ENCODE data around the gene MRPL9.

MRPL9 gene

DNA sequence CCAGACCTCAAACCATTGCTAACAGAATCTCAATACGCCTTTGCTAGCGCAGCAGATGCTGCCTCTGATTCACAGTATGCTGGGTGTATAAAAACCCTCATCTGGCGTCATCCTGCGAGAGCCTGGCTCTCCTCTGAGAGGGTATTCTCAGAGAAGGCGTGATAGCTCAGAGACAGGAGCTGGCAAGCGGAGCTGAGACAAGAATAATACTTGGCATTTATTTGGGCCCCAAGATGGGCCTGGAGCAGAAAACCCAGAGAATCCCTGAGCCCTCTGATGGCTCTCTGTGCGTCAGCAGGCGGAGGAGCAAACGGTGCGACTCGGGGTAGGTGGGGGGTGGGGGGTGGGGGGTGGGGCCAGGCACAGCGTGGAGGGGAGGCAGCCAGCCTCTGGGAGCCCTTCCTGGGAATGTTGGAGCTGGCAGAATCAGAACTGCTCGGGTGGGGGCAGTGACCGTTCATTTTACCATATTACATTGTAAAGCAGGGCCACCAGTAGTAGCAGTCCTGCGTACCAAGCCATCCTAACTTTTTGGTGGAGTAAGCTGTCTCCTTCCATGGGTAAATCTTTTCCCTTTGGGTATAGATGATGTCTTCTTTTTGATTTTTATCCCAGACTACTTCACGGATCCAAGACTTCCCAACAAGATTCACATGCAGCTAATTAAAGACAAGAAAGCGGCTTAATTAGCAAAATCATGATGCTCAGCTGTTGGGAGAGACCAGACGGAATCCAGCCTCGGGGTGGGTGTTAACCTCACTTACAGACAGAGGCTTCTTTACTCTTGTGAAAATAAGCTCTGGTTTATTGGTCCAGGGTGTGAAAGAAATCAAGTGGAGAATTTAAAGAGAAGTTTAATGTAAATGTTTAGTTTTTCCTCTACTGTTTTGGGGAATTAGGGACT lies 34.9 kb downstream of the MRPL9 start:
- DNase-seq, result peak; percentile 50
- H3K9me3 ChIP-seq, result no peaks in the 10 kb centered on the region
- H3K4me1 ChIP-seq, result peaks cover 10% of the 10 kb centered on the region
- no peaks in the 10 kb centered on the region for H3K27me3 ChIP-seq
- TF ChIP-seq, protein P1, sequence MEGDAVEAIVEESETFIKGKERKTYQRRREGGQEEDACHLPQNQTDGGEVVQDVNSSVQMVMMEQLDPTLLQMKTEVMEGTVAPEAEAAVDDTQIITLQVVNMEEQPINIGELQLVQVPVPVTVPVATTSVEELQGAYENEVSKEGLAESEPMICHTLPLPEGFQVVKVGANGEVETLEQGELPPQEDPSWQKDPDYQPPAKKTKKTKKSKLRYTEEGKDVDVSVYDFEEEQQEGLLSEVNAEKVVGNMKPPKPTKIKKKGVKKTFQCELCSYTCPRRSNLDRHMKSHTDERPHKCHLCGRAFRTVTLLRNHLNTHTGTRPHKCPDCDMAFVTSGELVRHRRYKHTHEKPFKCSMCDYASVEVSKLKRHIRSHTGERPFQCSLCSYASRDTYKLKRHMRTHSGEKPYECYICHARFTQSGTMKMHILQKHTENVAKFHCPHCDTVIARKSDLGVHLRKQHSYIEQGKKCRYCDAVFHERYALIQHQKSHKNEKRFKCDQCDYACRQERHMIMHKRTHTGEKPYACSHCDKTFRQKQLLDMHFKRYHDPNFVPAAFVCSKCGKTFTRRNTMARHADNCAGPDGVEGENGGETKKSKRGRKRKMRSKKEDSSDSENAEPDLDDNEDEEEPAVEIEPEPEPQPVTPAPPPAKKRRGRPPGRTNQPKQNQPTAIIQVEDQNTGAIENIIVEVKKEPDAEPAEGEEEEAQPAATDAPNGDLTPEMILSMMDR (IDR thresholded peaks at IDR 0.05; ENCODE audit: low read depth, low read length), result no peak
- no peaks in the 10 kb centered on the region for H3K36me3 ChIP-seq
- H3K4me3 ChIP-seq (ENCODE audit: low read depth, low read length), result peak overlapping the region; percentile 37

DNA sequence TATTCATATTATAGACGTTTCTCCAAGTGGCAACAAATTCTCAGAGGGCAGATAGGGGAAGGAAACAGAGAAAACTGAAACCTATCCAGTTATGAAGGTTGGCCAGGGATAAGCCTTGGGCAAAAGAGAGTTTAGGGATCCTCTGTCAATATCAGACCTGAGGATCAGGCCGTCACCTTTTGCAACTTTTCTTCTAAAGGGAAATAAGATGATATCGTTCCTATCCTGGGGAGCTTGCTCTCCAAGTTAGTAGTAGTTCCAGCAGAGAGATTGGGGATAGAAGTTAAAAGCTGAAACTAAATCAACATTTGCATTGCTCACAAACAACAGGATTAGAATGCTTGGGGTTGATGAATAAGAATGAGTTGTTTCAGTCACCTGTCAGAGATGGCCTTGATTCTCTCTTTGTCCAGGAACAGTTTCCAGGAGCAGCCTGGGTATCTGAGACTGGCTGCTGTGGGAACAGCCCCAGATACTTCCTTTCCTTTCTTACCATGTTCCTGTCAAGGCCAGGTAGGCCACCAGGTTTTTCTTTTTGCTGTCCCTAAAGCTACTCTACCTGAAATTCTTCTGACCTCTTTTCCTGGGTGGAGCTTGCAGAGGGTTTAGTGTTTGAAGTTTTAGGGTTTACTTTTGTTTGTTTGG lies 39.4 kb downstream of the MRPL9 start:
- TF ChIP-seq, protein P1 (IDR thresholded peaks at IDR 0.05; ENCODE audit: low read depth, low read length), result no peak
- no peak overlapping the region for H3K4me3 ChIP-seq (ENCODE audit: low read depth, low read length)
- H3K9me3 ChIP-seq, result no peaks in the 10 kb centered on the region; the same call in 1 of the 2 replicates
- DNase-seq, result no peak
- no peaks in the 10 kb centered on the region for H3K36me3 ChIP-seq
- H3K4me1 ChIP-seq, result peaks cover 20% of the 10 kb centered on the region
- no peaks in the 10 kb centered on the region for H3K27me3 ChIP-seq

DNA sequence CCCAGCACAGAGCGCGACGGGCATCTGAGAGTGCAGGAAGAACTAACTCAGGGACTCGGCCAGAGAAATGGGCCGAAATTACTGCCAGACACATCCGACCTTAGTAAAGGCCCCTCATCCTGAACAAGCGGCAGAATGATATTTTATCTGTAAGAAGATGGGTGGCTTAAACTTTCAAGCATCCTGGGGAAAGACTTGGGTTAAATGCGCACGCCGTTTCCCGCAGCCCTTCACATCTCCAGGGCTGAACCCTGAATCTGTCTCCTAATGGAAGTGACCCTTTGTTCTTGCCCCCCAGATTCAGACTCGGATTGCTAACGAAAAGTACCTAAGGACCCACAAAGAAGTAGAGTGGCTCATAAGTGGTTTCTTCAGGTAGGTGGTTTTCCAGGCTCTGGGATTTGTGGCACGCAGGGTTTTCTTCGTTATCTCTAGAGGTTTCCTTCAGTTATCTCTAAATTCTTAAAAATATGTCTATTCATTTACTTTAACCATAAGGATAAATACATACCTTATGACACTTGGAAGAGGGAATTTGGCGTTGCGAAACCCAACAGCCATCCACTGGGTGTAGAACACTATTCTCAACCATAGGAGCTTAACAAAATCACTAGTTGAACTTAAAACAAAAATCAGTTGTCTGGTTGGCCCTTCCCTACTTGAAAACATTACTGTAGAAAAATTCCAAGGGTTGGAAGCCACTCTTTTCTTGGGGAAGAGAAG lies 41.3 kb downstream of the MRPL9 start:
- Histone ChIP-seq H3K27me3 (no peaks in the 10 kb centered on the region), H3K4me3 (ENCODE audit: low read depth, low read length) (peak overlapping the region; percentile 61)

DNA sequence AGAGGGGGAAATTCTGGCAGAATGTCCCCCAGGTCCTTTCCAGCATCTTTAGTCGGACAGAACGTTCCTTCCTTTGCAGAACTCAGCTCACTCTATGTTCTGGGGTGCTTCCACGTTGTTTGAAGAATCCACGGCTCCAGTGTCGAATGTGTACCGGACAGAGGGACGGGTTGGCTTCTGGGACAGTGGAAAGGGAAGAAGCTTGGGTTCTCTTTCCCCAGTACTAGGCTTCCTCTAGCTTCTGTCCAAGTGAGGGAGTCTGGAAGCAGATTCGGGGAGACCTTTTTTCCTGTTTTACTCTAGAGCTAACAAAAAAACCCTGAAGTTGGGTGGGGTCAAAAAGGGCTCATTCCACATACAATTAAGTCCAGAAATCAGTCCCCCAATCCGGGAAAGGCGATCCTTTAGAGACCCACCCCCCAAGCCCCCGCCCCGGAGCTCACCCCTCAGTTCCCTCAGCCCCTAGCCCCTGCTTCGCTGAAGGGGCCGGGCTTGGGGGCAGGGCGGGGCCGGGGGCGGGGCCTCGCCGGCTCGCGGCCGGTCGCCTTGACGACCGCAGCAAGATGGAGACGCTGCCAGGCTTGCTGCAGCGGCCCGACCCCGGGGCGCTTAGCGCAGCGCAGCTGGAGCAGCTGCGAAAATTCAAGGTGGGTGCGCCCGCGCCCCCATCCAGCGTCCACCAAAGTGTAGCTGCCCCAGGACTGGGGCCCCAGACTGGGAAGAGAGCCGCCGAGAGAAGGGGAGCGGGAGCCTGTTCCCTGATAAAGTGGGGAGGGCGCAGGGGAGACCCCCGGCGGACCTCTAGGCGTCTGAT lies 42.1 kb downstream of the MRPL9 start, which contains the start of gene RIIAD1:
TSS of gene RIIAD1 (plus strand) at position 549 of the 814 bp plus-strand sequence. CDS start at position 564, 15 bp downstream.
- Histone ChIP-seq H3K9me3 (no peaks in the 10 kb centered on the region; the same call in 1 of the 2 replicates), H3K27me3 (no peaks in the 10 kb centered on the region), H3K4me3 (ENCODE audit: low read depth, low read length) (peak within 1 kb of the TSS; percentile 61), H3K36me3 (no peaks in the 10 kb centered on the region), H3K4me1 (peaks cover 31% of the 10 kb centered on the region)
- peak; percentile 67 for DNase-seq
- TF ChIP-seq, protein P1 (IDR thresholded peaks at IDR 0.05; ENCODE audit: low read depth, low read length), result no peak

More for the DNA sequence above, 41.3 kb downstream of the MRPL9 start:
- H3K36me3 ChIP-seq, result no peaks in the 10 kb centered on the region
- TF ChIP-seq, protein P1 (IDR thresholded peaks at IDR 0.05; ENCODE audit: low read depth, low read length), result no peak
- peaks cover 30% of the 10 kb centered on the region for H3K4me1 ChIP-seq
- H3K9me3 ChIP-seq, result no peaks in the 10 kb centered on the region; the same call in 1 of the 2 replicates
- DNase-seq, result no peak

DNA sequence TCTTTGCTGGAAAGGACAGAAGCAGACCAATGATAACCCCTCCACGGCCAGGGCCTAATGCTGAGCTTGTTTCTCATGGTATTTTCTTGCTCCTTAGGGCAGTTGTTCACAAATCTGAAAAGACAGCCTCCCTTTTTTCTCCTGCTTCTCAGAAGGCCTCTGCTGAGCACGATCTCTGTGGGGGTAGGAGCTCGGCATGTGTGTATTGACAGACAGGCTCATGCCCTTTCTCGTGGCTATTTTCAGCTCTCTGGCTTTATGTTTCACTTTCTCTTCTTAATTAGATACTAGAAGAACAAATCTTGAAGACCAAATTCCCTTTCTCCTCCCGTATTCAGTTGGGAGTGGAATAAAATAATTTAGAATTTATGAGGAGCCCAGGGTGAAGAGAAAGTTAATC lies 42.7 kb downstream of the MRPL9 start:
- DNase-seq, result no peak
- TF ChIP-seq, protein P1 (IDR thresholded peaks at IDR 0.05; ENCODE audit: low read depth, low read length), result no peak
- peak overlapping the region; percentile 61; the same call in 1 of the 2 replicates for H3K4me3 ChIP-seq (ENCODE audit: low read depth, low read length)
- no peaks in the 10 kb centered on the region for H3K36me3 ChIP-seq
- no peaks in the 10 kb centered on the region for H3K27me3 ChIP-seq
- no peaks in the 10 kb centered on the region; the same call in 1 of the 2 replicates for H3K9me3 ChIP-seq
- H3K4me1 ChIP-seq, result peaks cover 37% of the 10 kb centered on the region
